Left colon (tissue), 2 donors: ENCODE results near the gene CLSTN2. TPM values are rescaled to one million over a fixed set of nuclear protein-coding genes. Genes with fewer than 3 reads are reported as not detected.
"Not testable (repeated sequence)": the region's sequence is repeated elsewhere in the genome, so short reads cannot be mapped to it uniquely, and the experiment has no call there.

Source experiments
- ATAC-seq: fragments of 200-7000 bp; cut with Tn5 transposase; one replicate; pipeline ENCODE4 v1.9.1; 2020; ENCODE audit warnings: mild to moderate bottlenecking, moderate library complexity
- DNase-seq, 2 donors: peaks; one replicate each; pipeline ENCODE4 v3.0.0-alpha.2; 2020
- intact Hi-C, 2 donors: fragments of 100-400 bp; cut with DNase I in 1 of 2; cut with micrococcal nuclease in 1 of 2; formaldehyde crosslinking; loops; one replicate each; pipeline versions ENCODE4 v1.11.2 to v1.14.0; 2022; cut with DNase I, micrococcal nuclease
- total RNA-seq, 2 donors: library from RNA; stranded (reverse); fragmentation: NEBNext Ultra II Directional; extraction: Animal tissue kit (Norgen Biotek cat#: 25700); gene quantifications; one replicate each; pipeline ENCODE4 v1.2.1, GENCODE V29; 2021
- donor health status: DM: no; HTN: no; CAD: no.
- donor health status: DM: yes; HTN: yes; CAD: no.

CLSTN2 gene
- total RNA-seq, 2 donors from 2014 or later: 0.98 to 2.4 TPM

GRCh38 chr3:140397847-140398246, 462.9 kb downstream of the CLSTN2 start:
- DNase-seq (no peak), ATAC-seq (no peak)
- intact Hi-C loops: no loop called here

GRCh38 chr3:140398387-140398786, 463.4 kb downstream of the CLSTN2 start:
- ATAC-seq (no peak), DNase-seq (no peak)
- intact Hi-C loops: no loop called here

GRCh38 chr3:140399871-140400270, 464.9 kb downstream of the CLSTN2 start:
- no peak for DNase-seq
- no peak for ATAC-seq
- intact Hi-C loops: no loop called here

GRCh38 chr3:140403079-140403478, 468.1 kb downstream of the CLSTN2 start:
- DNase-seq (no peak), ATAC-seq (no peak)
- intact Hi-C loops: no loop called here

GRCh38 chr3:140403608-140404007, 468.6 kb downstream of the CLSTN2 start:
- intact Hi-C loops: no loop called here
- no peak for ATAC-seq
- no peak for DNase-seq

GRCh38 chr3:140406655-140407054, 471.7 kb downstream of the CLSTN2 start:
- intact Hi-C loops: no loop called here
- no peak for ATAC-seq
- DNase-seq: no peak

GRCh38 chr3:140408252-140408651, 473.3 kb downstream of the CLSTN2 start:
- ATAC-seq (no peak), DNase-seq (no peak)
- intact Hi-C loops: no loop called here

GRCh38 chr3:140416666-140417065, 481.7 kb downstream of the CLSTN2 start:
- intact Hi-C loops: no loop called here
- ATAC-seq (no peak), DNase-seq (no peak)

- DNase-seq (no peak), ATAC-seq (no peak)
- intact Hi-C loops: no loop called here
These were observed 485.8 kb downstream of the CLSTN2 start for GRCh38 chr3:140420621-140421357.

GRCh38 chr3:140421884-140422283, 486.9 kb downstream of the CLSTN2 start:
- intact Hi-C loops: no loop called here
- no peak for ATAC-seq
- DNase-seq: no peak

- intact Hi-C loops: no loop called here
- DNase-seq: no peak
- no peak for ATAC-seq
These were observed 488.2 kb downstream of the CLSTN2 start for GRCh38 chr3:140423146-140423545.

GRCh38 chr3:140423574-140423973, 488.6 kb downstream of the CLSTN2 start:
- ATAC-seq, DNase-seq, intact Hi-C loops: not testable (repeated sequence)

- ATAC-seq (no peak), DNase-seq (no peak)
- intact Hi-C loops: no loop called here
These were observed 489.2 kb downstream of the CLSTN2 start for GRCh38 chr3:140424211-140424610.

- DNase-seq (no peak), ATAC-seq (no peak)
- intact Hi-C loops: no loop called here
These were observed 489.7 kb downstream of the CLSTN2 start for GRCh38 chr3:140424726-140425125.

GRCh38 chr3:140427786-140428185, 492.8 kb downstream of the CLSTN2 start:
- DNase-seq (no peak), ATAC-seq (no peak)
- intact Hi-C loops: no loop called here

- intact Hi-C loops: no loop called here
- ATAC-seq: no peak
- DNase-seq: no peak
These were observed 493.4 kb downstream of the CLSTN2 start for GRCh38 chr3:140428380-140428779.

- ATAC-seq (no peak), DNase-seq (no peak)
- intact Hi-C loops: no loop called here
These were observed 494.8 kb downstream of the CLSTN2 start for GRCh38 chr3:140429791-140430190.

- ATAC-seq (no peak), DNase-seq (no peak)
- intact Hi-C loops: no loop called here
These were observed 495.5 kb downstream of the CLSTN2 start for GRCh38 chr3:140430494-140430893.

- ATAC-seq (no peak), DNase-seq (no peak)
- intact Hi-C loops: no loop called here
These were observed 497.3 kb downstream of the CLSTN2 start for GRCh38 chr3:140432229-140432669.

GRCh38 chr3:140433431-140433830, 498.4 kb downstream of the CLSTN2 start:
- intact Hi-C loops: no loop called here
- ATAC-seq (no peak), DNase-seq (no peak)

GRCh38 chr3:140434261-140434905, 499.4 kb downstream of the CLSTN2 start:
- DNase-seq (no peak), ATAC-seq (no peak)
- intact Hi-C loops: no loop called here
